ENCODE measurements around the gene PCDHGA3. TPM values are rescaled to one million over a fixed set of nuclear protein-coding genes. Genes with fewer than 3 reads are reported as not detected.
A peak's percentile ranks its signal among the peaks of the same experiment; 100 is the strongest.
"Not testable (repeated sequence)": the region's sequence is repeated elsewhere in the genome, so short reads cannot be mapped to it uniquely, and the experiment has no call there.

Gene PCDHGA3
- total RNA-seq, 3 donors from 2014 or later: not detected

DNA sequence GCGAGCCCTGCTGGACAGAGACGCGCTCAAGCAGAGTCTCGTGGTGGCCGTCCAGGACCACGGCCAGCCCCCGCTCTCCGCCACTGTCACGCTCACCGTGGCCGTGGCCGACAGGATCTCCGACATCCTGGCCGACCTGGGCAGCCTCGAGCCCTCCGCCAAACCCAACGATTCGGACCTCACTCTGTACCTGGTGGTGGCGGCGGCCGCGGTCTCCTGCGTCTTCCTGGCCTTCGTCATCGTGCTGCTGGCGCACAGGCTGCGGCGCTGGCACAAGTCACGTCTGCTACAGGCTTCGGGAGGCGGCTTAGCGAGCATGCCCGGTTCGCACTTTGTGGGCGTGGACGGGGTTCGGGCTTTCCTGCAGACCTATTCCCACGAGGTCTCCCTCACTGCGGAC lies 11.1 kb upstream of the PCDHGA3 start:
- not testable (repeated sequence) for H3K36me3 Mint-ChIP-seq (ENCODE audit: insufficient read depth); H3K4me3 Mint-ChIP-seq; DNase-seq; H3K4me1 Mint-ChIP-seq (ENCODE audit: low read depth); ATAC-seq
- peaks cover 74% of the 10 kb centered on the region for H3K27me3 Mint-ChIP-seq (ENCODE audit: low read depth)
- H3K9me3 Mint-ChIP-seq: peaks cover 44% of the 10 kb centered on the region

DNA sequence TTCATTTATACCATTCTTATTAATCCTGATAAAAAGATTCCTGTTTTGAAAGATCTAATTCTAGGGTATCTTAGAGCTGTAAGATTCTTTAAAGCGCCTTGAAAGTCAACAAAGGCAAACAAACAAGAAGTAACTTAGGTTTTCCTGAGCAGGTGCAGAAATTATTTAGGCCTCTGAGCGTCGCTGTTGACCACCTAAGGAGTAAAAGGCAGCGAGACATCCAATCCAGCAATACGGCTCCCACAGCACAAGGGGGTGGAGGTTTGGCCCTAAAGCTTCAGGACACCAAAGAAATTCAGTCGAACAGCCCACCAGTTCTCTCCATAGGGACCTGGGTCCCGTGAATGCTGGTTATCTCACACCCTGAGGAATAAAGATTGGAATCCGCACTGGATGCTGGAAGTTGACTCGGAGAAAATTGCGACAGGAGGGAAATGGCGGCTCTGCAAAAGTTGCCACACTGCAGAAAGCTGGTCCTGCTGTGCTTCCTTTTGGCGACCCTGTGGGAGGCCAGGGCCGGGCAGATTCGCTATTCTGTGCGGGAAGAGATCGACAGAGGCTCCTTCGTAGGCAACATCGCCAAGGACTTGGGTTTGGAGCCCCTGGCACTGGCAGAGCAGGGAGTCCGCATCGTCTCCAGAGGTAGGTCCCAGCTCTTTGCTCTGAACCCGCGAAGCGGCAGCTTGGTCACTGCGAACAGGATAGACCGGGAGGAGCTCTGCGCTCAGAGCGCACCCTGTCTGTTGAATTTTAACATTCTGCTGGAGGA lies 4.9 kb upstream of the PCDHGA3 start, which contains the start of gene PCDHGA2:
Gene PCDHGA2 (plus strand): TSS at position 223 of the 769 bp plus-strand sequence.
- peaks cover 2% of the 10 kb centered on the region for H3K36me3 Mint-ChIP-seq (ENCODE audit: insufficient read depth)
- no peak within 1 kb of the TSS for H3K4me3 Mint-ChIP-seq
- H3K4me1 Mint-ChIP-seq (ENCODE audit: low read depth): no peaks in the 10 kb centered on the region
- H3K9me3 Mint-ChIP-seq: peaks cover 54% of the 10 kb centered on the region
- ATAC-seq: no peak
- DNase-seq: no peak
- H3K27me3 Mint-ChIP-seq (ENCODE audit: low read depth): peaks cover 85% of the 10 kb centered on the region

DNA sequence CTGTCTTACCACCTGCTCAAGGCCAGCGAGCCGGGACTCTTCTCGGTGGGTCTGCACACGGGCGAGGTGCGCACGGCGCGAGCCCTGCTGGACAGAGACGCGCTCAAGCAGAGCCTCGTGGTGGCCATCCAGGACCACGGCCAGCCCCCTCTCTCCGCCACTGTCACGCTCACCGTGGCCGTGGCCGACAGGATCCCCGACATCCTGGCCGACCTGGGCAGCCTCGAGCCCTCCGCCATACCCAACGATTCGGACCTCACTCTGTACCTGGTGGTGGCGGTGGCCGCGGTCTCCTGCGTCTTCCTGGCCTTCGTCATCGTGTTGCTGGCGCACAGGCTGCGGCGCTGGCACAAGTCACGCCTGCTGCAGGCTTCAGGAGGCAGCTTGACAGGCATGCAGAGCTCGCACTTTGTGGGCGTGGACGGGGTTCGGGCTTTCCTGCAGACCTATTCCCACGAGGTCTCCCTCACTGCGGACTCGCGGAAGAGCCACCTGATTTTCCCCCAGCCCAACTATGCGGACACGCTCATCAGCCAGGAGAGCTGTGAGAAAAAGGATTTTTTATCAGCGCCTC lies 2.8 kb upstream of the PCDHGA3 start:
- not testable (repeated sequence) for ATAC-seq; DNase-seq; H3K4me3 Mint-ChIP-seq; H3K4me1 Mint-ChIP-seq (ENCODE audit: low read depth); H3K36me3 Mint-ChIP-seq (ENCODE audit: insufficient read depth)
- peaks cover 87% of the 10 kb centered on the region for H3K27me3 Mint-ChIP-seq (ENCODE audit: low read depth)
- H3K9me3 Mint-ChIP-seq: peaks cover 50% of the 10 kb centered on the region

DNA sequence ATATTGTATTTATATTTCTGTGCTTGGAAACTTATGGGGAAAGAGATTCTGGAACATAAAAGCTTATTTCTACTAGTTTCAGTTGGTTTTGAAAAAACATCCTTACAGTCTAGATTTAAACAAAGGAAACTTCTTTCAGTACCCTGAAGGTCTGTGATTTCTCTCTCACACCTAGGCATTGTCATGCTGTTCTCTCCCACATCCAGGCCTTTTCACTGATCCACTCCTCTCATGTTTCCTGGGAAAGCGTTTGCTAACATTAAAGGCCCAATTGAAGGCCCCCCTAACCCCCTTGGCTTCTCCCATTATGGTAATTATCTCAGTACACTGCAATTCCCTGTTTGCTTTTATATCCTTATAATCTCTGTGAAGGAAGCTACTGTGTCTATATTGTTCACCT lies 856 bp upstream of the PCDHGA3 start:
- Mint-ChIP-seq H3K4me1 (ENCODE audit: low read depth) (no peaks in the 10 kb centered on the region), H3K36me3 (ENCODE audit: insufficient read depth) (peaks cover 3% of the 10 kb centered on the region), H3K27me3 (ENCODE audit: low read depth) (peaks cover 88% of the 10 kb centered on the region), H3K9me3 (peaks cover 44% of the 10 kb centered on the region), H3K4me3 (no peak overlapping the region)
- no peak for ATAC-seq
- DNase-seq: no peak

DNA sequence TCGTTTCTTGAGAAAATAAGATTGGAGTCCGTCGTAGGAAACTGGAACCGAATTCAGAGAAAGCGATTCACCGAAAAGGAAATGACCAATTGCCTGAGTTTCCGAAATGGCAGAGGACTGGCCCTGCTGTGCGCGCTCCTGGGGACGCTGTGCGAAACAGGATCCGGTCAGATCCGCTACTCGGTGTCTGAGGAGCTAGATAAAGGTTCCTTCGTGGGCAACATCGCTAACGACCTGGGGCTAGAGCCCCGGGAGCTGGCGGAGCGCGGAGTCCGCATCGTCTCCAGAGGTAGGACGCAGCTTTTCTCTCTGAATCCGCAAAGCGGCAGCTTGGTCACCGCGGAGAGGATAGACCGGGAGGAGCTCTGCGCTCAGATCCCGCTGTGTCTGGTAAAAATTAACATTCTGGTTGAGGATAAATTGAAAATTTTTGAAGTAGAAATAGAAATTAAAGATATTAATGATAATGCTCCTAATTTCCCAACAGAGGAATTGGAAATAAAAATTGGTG lies 379 bp downstream of the PCDHGA3 start:
- Mint-ChIP-seq H3K36me3 (ENCODE audit: insufficient read depth) (peaks cover 3% of the 10 kb centered on the region), H3K4me3 (no peak overlapping the region), H3K27me3 (ENCODE audit: low read depth) (peaks cover 85% of the 10 kb centered on the region), H3K9me3 (peaks cover 39% of the 10 kb centered on the region), H3K4me1 (ENCODE audit: low read depth) (no peaks in the 10 kb centered on the region)
- ATAC-seq (no peak), DNase-seq (no peak)

DNA sequence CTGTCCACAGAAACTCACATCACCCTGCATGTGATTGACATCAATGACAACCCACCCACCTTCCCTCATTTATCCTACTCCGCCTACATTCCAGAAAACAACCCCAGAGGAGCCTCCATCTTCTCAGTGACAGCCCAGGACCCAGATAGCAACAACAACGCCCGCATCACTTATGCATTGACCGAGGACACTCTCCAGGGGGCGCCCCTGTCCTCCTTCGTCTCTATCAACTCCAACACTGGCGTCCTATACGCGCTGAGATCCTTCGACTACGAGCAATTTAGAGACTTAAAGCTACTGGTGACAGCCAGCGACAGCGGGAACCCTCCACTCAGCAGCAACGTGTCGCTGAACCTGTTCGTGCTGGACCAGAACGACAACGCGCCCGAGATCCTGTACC lies 1.7 kb downstream of the PCDHGA3 start:
- H3K4me3 Mint-ChIP-seq: no peak overlapping the region
- H3K9me3 Mint-ChIP-seq: peaks cover 38% of the 10 kb centered on the region
- H3K4me1 Mint-ChIP-seq (ENCODE audit: low read depth): no peaks in the 10 kb centered on the region
- H3K27me3 Mint-ChIP-seq (ENCODE audit: low read depth): peaks cover 81% of the 10 kb centered on the region
- DNase-seq: no peak
- H3K36me3 Mint-ChIP-seq (ENCODE audit: insufficient read depth): peaks cover 4% of the 10 kb centered on the region
- no peak for ATAC-seq

DNA sequence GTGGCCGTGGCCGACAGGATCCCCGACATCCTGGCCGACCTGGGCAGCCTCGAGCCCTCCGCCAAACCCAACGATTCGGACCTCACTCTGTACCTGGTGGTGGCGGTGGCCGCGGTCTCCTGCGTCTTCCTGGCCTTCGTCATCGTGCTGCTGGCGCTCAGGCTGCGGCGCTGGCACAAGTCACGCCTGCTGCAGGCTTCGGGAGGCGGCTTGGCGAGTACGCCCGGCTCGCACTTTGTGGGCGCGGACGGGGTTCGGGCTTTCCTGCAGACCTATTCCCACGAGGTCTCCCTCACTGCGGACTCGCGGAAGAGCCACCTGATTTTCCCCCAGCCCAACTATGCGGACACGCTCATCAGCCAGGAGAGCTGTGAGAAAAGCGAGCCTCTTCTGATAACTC lies 2.4 kb downstream of the PCDHGA3 start:
- not testable (repeated sequence) for ATAC-seq; DNase-seq; H3K36me3 Mint-ChIP-seq (ENCODE audit: insufficient read depth); H3K4me1 Mint-ChIP-seq (ENCODE audit: low read depth); H3K4me3 Mint-ChIP-seq
- H3K27me3 Mint-ChIP-seq (ENCODE audit: low read depth): peaks cover 84% of the 10 kb centered on the region
- peaks cover 35% of the 10 kb centered on the region for H3K9me3 Mint-ChIP-seq

DNA sequence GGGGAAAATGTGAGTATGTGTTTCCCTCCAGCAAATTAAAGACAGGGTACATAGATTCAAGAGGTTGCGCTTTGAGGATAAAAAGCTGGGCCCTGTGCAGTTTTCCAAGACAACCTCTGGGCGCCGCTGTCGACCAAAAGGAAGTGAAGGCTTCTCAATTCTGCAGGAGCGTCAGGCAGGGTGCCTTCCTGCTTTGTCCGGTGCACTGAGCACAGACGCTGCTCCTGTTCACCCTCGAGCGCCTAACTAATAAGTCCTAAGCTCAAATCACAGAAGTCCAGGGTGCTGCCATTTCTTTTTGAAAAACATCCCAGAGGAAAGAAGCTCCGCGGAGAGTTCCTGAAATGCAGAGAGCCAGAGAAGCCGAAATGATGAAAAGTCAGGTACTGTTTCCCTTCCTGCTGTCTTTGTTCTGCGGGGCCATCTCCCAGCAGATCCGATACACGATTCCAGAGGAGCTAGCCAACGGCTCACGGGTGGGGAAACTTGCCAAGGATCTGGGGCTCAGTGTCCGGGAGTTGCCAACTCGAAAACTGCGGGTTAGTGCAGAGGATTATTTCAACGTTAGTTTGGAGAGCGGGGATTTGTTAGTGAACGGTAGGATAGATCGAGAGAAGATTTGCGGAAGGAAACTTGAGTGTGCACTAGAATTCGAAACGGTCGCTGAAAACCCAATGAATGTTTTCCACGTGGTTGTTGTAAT lies 6.4 kb downstream of the PCDHGA3 start, which contains the start of gene PCDHGB1:
Gene PCDHGB1 (plus strand): TSS at position 183 of the 703 bp plus-strand sequence. CDS start 162 bp downstream, at position 345.
- Mint-ChIP-seq H3K9me3 (peaks cover 27% of the 10 kb centered on the region), H3K36me3 (ENCODE audit: insufficient read depth) (peaks cover 4% of the 10 kb centered on the region), H3K4me1 (ENCODE audit: low read depth) (no peaks in the 10 kb centered on the region), H3K27me3 (ENCODE audit: low read depth) (peaks cover 71% of the 10 kb centered on the region), H3K4me3 (peak within 1 kb of the TSS; percentile 64)
- DNase-seq (no peak), ATAC-seq (no peak)

DNA sequence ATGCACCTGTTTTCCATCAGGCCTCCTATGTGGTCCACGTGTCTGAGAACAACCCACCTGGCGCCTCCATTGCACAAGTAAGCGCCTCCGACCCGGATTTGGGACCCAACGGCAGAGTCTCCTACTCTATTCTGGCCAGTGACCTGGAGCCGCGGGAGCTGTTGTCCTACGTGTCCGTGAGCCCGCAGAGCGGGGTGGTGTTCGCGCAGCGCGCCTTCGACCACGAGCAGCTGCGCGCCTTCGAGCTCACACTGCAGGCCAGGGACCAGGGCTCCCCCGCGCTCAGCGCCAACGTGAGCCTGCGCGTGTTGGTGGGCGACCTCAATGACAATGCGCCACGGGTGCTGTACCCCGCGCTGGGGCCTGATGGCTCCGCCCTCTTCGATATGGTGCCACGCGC lies 8.0 kb downstream of the PCDHGA3 start:
- DNase-seq (no peak), ATAC-seq (no peak)
- H3K4me1 Mint-ChIP-seq (ENCODE audit: low read depth): no peaks in the 10 kb centered on the region
- H3K36me3 Mint-ChIP-seq (ENCODE audit: insufficient read depth): peaks cover 2% of the 10 kb centered on the region
- H3K9me3 Mint-ChIP-seq: peaks cover 16% of the 10 kb centered on the region
- H3K4me3 Mint-ChIP-seq: no peak overlapping the region
- peaks cover 75% of the 10 kb centered on the region for H3K27me3 Mint-ChIP-seq (ENCODE audit: low read depth)

DNA sequence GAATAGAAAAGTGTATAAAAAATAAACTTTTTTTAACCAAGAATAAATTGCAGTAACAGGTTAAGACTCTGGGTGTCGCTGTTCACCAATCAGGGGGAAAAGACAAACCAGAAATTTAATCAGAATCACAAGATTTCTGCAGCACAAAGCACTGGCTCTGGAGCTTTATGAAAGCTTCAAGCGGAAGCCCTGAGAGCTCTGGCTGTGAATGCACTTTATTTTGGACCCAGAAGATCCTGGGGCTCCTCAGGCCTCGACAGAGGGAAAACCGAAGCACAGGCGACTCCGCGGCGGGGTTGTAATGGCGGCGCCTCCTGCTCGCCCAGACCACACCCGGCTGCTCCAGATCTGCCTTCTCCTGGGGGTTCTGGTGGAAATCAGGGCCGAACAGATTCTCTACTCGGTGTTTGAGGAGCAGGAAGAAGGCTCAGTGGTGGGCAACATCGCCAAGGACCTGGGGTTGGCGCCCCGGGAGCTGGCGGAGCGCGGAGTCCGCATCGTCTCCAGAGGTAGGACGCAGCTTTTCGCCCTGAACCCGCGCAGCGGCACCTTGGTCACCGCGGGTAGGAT lies 11.4 kb downstream of the PCDHGA3 start, which contains the start of gene PCDHGA4:
Gene PCDHGA4 (plus strand): TSS at position 122 of the 570 bp plus-strand sequence. CDS start 87 bp downstream, at position 209.
- Mint-ChIP-seq H3K9me3 (peaks cover 24% of the 10 kb centered on the region), H3K4me1 (ENCODE audit: low read depth) (no peaks in the 10 kb centered on the region), H3K4me3 (peak within 1 kb of the TSS; percentile 45), H3K27me3 (ENCODE audit: low read depth) (peaks cover 74% of the 10 kb centered on the region), H3K36me3 (ENCODE audit: insufficient read depth) (peaks cover 2% of the 10 kb centered on the region)
- ATAC-seq: no peak
- DNase-seq: no peak

DNA sequence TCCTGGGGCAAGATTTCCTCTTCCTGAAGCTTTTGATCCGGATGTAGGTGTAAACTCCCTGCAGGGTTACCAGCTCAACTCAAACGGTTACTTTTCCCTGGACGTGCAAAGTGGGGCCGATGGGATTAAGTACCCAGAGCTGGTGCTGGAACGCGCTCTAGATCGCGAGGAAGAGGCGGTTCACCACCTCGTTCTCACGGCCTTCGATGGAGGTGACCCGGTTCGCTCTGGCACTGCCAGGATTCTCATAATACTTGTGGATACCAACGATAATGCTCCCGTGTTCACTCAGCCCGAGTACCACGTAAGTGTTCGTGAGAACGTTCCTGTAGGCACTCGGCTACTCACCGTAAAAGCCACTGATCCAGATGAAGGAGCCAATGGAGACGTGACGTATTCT lies 12.0 kb downstream of the PCDHGA3 start:
- H3K4me1 Mint-ChIP-seq (ENCODE audit: low read depth): no peaks in the 10 kb centered on the region
- DNase-seq (no peak), ATAC-seq (no peak)
- peaks cover 3% of the 10 kb centered on the region for H3K36me3 Mint-ChIP-seq (ENCODE audit: insufficient read depth)
- H3K27me3 Mint-ChIP-seq (ENCODE audit: low read depth): peaks cover 73% of the 10 kb centered on the region
- H3K9me3 Mint-ChIP-seq: peaks cover 25% of the 10 kb centered on the region
- H3K4me3 Mint-ChIP-seq: no peak overlapping the region

DNA sequence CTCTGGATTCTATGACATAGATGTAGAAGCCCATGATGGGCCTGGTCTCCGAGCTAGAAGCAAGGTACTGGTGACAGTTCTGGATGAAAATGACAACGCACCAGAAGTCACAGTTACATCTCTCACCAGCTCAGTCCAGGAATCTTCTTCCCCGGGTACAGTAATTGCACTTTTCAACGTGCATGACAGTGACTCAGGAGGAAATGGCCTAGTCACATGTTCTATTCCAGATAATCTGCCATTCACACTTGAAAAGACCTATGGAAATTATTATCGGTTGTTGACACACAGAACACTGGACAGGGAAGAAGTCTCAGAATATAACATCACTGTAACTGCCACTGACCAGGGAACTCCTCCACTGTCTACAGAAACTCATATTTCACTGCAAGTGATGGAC lies 12.5 kb downstream of the PCDHGA3 start:
- Mint-ChIP-seq H3K36me3 (ENCODE audit: insufficient read depth) (peaks cover 3% of the 10 kb centered on the region), H3K4me3 (no peak overlapping the region), H3K27me3 (ENCODE audit: low read depth) (peaks cover 73% of the 10 kb centered on the region), H3K9me3 (peaks cover 30% of the 10 kb centered on the region), H3K4me1 (ENCODE audit: low read depth) (no peaks in the 10 kb centered on the region)
- DNase-seq: no peak
- ATAC-seq: no peak

DNA sequence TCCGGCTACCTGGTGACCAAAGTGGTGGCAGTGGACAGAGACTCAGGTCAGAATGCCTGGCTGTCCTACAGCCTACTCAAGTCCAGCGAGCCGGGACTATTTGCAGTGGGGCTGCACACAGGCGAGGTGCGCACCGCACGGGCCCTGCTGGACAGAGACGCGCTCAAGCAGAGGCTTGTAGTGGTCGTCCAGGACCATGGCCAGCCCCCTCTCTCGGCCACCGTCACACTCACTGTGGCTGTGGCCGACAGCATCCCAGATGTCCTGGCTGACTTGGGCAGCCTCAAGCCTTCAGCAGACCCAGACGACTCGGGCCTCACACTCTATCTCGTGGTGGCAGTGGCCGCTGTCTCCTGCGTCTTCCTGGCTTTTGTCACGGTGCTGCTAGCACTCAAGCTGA lies 13.3 kb downstream of the PCDHGA3 start:
- Mint-ChIP-seq H3K4me3 (no peak overlapping the region), H3K36me3 (ENCODE audit: insufficient read depth) (peaks cover 3% of the 10 kb centered on the region), H3K27me3 (ENCODE audit: low read depth) (peaks cover 74% of the 10 kb centered on the region), H3K4me1 (ENCODE audit: low read depth) (no peaks in the 10 kb centered on the region), H3K9me3 (peaks cover 31% of the 10 kb centered on the region)
- DNase-seq (no peak), ATAC-seq (no peak)

DNA sequence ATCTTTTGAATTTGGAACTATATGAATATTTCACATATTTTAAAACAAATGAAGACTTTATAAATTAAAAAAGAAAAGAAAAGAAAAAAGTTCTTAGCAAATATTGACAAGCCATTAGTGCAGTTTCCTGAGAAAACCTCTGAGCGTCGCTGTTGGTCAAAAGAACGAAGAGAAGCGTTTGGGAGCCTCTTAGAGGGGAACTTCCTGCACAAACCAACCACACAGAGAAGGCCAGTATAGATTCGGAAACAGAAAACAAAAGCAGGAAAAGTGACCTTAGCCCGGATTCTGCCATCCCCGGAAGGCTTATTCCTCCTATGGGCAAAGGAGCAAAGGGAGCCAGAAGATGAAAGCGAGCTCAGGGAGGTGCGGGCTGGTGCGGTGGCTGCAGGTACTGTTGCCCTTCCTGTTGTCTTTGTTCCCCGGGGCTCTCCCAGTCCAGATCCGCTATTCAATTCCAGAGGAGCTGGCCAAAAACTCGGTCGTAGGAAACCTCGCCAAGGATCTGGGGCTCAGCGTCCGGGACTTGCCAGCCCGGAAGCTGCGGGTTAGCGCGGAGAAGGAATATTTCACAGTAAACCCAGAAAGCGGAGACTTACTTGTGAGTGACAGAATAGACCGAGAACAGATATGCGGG lies 16.3 kb downstream of the PCDHGA3 start, which contains the start of gene PCDHGB2:
Gene PCDHGB2 (plus strand): TSS at position 205 of the 637 bp plus-strand sequence. CDS start 142 bp downstream, at position 347.
- DNase-seq: no peak
- Mint-ChIP-seq H3K9me3 (peaks cover 34% of the 10 kb centered on the region), H3K36me3 (ENCODE audit: insufficient read depth) (peaks cover 3% of the 10 kb centered on the region), H3K27me3 (ENCODE audit: low read depth) (peaks cover 85% of the 10 kb centered on the region), H3K4me3 (peak within 1 kb of the TSS; percentile 80), H3K4me1 (ENCODE audit: low read depth) (no peaks in the 10 kb centered on the region)
- no peak for ATAC-seq
